ENCODE results near the gene FAM174C. TPM values are rescaled to one million over a fixed set of nuclear protein-coding genes. Genes with fewer than 3 reads are reported as not detected.

Gene FAM174C
- total and polyA plus RNA-seq, 4 donors = 14.6 to 79.8 (median 33.8) TPM

DNA sequence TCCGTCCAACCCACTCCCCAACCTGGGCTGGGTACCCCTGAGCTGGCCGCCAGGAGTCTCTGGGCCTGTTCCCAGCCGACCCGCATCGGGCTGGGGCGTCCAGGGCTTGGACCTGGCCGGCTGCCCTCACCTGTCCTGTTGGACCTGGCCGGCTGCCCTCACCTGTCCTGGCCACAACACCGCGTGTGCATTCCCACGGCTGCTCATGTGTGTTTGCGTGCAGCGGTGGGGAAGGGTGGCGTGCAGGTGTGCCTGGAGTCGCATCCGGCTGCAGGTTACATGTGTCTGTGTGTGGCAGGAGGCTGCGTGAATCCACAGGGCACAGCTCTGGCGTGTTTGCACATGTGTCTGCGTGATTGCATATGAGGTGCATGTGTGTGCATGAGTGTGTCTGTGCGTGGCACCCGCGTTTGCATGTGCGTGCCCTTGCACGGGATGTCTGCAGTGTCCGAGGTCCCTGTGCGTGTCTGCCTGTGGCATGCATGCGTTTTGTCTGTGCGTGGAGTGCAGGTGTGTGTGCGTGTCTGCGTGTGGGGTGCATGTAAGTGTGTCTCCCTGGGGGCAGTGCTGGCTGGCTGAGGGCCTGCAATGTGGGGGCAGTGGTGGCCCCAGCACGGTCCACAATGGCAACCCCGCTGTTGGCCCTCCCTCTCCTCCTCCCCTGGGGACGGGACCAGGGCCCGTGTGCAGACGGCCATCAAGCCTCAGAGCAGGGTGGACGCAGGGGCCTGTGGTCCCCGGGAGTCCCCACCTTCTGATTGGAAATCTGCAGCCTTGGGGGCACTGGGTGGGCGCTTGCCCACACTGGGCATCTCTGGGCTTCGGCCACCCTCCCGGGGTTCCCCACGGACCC lies 13.7 kb downstream of the FAM174C start:
- Histone ChIP-seq H3K4me1 (ENCODE audit: control insufficient read depth in 4 of 4, insufficient read depth in 4 of 4, low read length in 3 of 4) (peaks cover 17 to 64% (median 34%) of the 10 kb centered on the region in 4 donors), H3K27ac (ENCODE audit: low read depth in 1 of 2, low read length in 2 of 2) (no peak overlapping the region), H3K36me3 (ENCODE audit: control insufficient read depth in 4 of 4, insufficient read depth in 3 of 4, low read depth in 1 of 4, low read length in 3 of 4) (no peaks in the 10 kb centered on the region), H3K4me3 (ENCODE audit: low read depth in 1 of 3, low read length in 3 of 3) (no peak overlapping the region), H3K9ac (ENCODE audit: low read depth in 1 of 2, low read length in 2 of 2) (no peak overlapping the region), H3K9me3 (ENCODE audit: control insufficient read depth in 4 of 4, low read length in 3 of 4) (no peaks in the 10 kb centered on the region), H3K27me3 (ENCODE audit: control insufficient read depth in 4 of 4, insufficient read depth in 4 of 4, low read length in 3 of 4) (no peaks in the 10 kb centered on the region)
- TF ChIP-seq REST (IDR thresholded peaks at IDR 0.05) = no peak
- no peak for TF ChIP-seq EGR1 (IDR thresholded peaks at IDR 0.05; ENCODE audit: low read depth in 2 of 2)
- TF ChIP-seq YY1 (IDR thresholded peaks at IDR 0.05) = no peak
- no peak for TF ChIP-seq FOXA1 (IDR thresholded peaks at IDR 0.05)
- TF ChIP-seq, protein P1, sequence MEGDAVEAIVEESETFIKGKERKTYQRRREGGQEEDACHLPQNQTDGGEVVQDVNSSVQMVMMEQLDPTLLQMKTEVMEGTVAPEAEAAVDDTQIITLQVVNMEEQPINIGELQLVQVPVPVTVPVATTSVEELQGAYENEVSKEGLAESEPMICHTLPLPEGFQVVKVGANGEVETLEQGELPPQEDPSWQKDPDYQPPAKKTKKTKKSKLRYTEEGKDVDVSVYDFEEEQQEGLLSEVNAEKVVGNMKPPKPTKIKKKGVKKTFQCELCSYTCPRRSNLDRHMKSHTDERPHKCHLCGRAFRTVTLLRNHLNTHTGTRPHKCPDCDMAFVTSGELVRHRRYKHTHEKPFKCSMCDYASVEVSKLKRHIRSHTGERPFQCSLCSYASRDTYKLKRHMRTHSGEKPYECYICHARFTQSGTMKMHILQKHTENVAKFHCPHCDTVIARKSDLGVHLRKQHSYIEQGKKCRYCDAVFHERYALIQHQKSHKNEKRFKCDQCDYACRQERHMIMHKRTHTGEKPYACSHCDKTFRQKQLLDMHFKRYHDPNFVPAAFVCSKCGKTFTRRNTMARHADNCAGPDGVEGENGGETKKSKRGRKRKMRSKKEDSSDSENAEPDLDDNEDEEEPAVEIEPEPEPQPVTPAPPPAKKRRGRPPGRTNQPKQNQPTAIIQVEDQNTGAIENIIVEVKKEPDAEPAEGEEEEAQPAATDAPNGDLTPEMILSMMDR (IDR thresholded peaks at IDR 0.05; ENCODE audit: low read depth, low read length, missing input control) = no peak
- TF ChIP-seq FOXA2 (IDR thresholded peaks at IDR 0.05) = no peak
- DNase-seq (ENCODE audit: low spot score) = no peak
- 77% methylated on average over 41 of the region's 41 CpGs for WGBS

GRCh38 chr19:1289686-1290025 lies 14.3 kb downstream of the FAM174C start:
- Histone ChIP-seq H3K27ac (ENCODE audit: low read depth in 1 of 2, low read length in 2 of 2) (no peak overlapping the region), H3K9me3 (ENCODE audit: control insufficient read depth in 4 of 4, low read length in 3 of 4) (no peaks in the 10 kb centered on the region), H3K4me1 (ENCODE audit: control insufficient read depth in 4 of 4, insufficient read depth in 4 of 4, low read length in 3 of 4) (peaks cover 17 to 60% (median 29%) of the 10 kb centered on the region in 4 donors), H3K9ac (ENCODE audit: low read depth in 1 of 2, low read length in 2 of 2) (no peak overlapping the region), H3K4me3 (ENCODE audit: low read depth in 1 of 3, low read length in 3 of 3) (no peak overlapping the region), H3K27me3 (ENCODE audit: control insufficient read depth in 4 of 4, insufficient read depth in 4 of 4, low read length in 3 of 4) (no peaks in the 10 kb centered on the region), H3K36me3 (ENCODE audit: control insufficient read depth in 4 of 4, insufficient read depth in 3 of 4, low read depth in 1 of 4, low read length in 3 of 4) (no peaks in the 10 kb centered on the region)
- 87% methylated on average over 19 of the region's 19 CpGs for WGBS
- no peak for DNase-seq (ENCODE audit: low spot score)
- no peak for TF ChIP-seq HNF4A (conservative IDR thresholded peaks at IDR 0.05)
- TF ChIP-seq GABPA (IDR thresholded peaks at IDR 0.05 in 1 of 2, conservative IDR thresholded peaks at IDR 0.05 in 1 of 2) = no peak
- no peak for TF ChIP-seq NR2F2 (IDR thresholded peaks at IDR 0.05)
- no peak for TF ChIP-seq ATF3 (IDR thresholded peaks at IDR 0.05)
- no peak for TF ChIP-seq TAF1 (conservative IDR thresholded peaks at IDR 0.05)
- TF ChIP-seq, protein P1 (IDR thresholded peaks at IDR 0.05; ENCODE audit: low read depth, low read length, missing input control) = no peak
- no peak for TF ChIP-seq ZBTB33 (IDR thresholded peaks at IDR 0.05)
- no peak for TF ChIP-seq FOXA1 (IDR thresholded peaks at IDR 0.05)
- no peak for TF ChIP-seq EGR1 (IDR thresholded peaks at IDR 0.05; ENCODE audit: low read depth in 2 of 2)
- TF ChIP-seq HNF4G (IDR thresholded peaks at IDR 0.05) = no peak
- TF ChIP-seq FOXA2 (IDR thresholded peaks at IDR 0.05) = no peak
- TF ChIP-seq SP1 (IDR thresholded peaks at IDR 0.05) = no peak
- no peak for TF ChIP-seq RXRA (IDR thresholded peaks at IDR 0.05)
- no peak for TF ChIP-seq REST (IDR thresholded peaks at IDR 0.05)
- no peak for TF ChIP-seq RAD21 (IDR thresholded peaks at IDR 0.05)
- no peak for TF ChIP-seq MAX (IDR thresholded peaks at IDR 0.05)

All from liver (tissue), 9 donors.